ENCODE data around the gene SPSB4.
"Not testable (repeated sequence)": the region's sequence is repeated elsewhere in the genome, so short reads cannot be mapped to it uniquely, and the experiment has no call there.

SPSB4 gene

GRCh38 chr3:141096981-141097380 lies 45.8 kb downstream of the SPSB4 start:
- DNase-seq, result no peak

GRCh38 chr3:141100112-141100511 lies 49.0 kb downstream of the SPSB4 start:
- DNase-seq, result peak; percentile 1

- DNase-seq, result peak; percentile 12
Observed at GRCh38 chr3:141100531-141101320, 49.6 kb downstream of the SPSB4 start.

- DNase-seq, result peak; percentile 4
Observed at GRCh38 chr3:141102372-141102771, 51.2 kb downstream of the SPSB4 start.

GRCh38 chr3:141103067-141103466 lies 51.9 kb downstream of the SPSB4 start:
- DNase-seq, result peak; percentile 18

- DNase-seq, result peak; percentile 17
Observed at GRCh38 chr3:141103503-141103902, 52.4 kb downstream of the SPSB4 start.

- peak; percentile 78 for DNase-seq
Observed at GRCh38 chr3:141104151-141104821, 53.1 kb downstream of the SPSB4 start.

GRCh38 chr3:141105828-141106628 lies 54.9 kb downstream of the SPSB4 start:
- DNase-seq, result peak; percentile 82

GRCh38 chr3:141106842-141107241 lies 55.7 kb downstream of the SPSB4 start:
- DNase-seq, result peak; percentile 6

GRCh38 chr3:141108039-141108438 lies 56.9 kb downstream of the SPSB4 start:
- DNase-seq, result no peak

GRCh38 chr3:141109751-141110150 lies 58.6 kb downstream of the SPSB4 start:
- DNase-seq, result no peak

GRCh38 chr3:141110322-141110721 lies 59.2 kb downstream of the SPSB4 start:
- DNase-seq, result no peak

GRCh38 chr3:141111364-141112155 lies 60.4 kb downstream of the SPSB4 start:
- no peak for DNase-seq

- DNase-seq, result no peak
Observed at GRCh38 chr3:141112686-141113297, 61.6 kb downstream of the SPSB4 start.

- not testable (repeated sequence) for DNase-seq
Observed at GRCh38 chr3:141113680-141114079, 62.5 kb downstream of the SPSB4 start.

- DNase-seq, result no peak
Observed at GRCh38 chr3:141114179-141114745, 63.1 kb downstream of the SPSB4 start.

GRCh38 chr3:141114816-141115460 lies 63.8 kb downstream of the SPSB4 start:
- DNase-seq, result no peak

- DNase-seq, result peak; percentile 62
Observed at GRCh38 chr3:141115789-141116541, 64.8 kb downstream of the SPSB4 start.

GRCh38 chr3:141116721-141117120 lies 65.6 kb downstream of the SPSB4 start:
- no peak for DNase-seq

- DNase-seq, result not testable (repeated sequence)
Observed at GRCh38 chr3:141117982-141118381, 66.8 kb downstream of the SPSB4 start.

All from right hindlimb (tissue), 1 donor.